ENCODE results near the gene FBXO15.

- TF ChIP-seq CTCF (IDR thresholded peaks at IDR 0.05) (no peak), POLR2A (IDR thresholded peaks at IDR 0.05) (no peak)
Measured at GRCh38 chr18:74062037-74062436, 85.6 kb downstream of the FBXO15 start.
